SK-N-SH (cell line): Measurements from ENCODE around the gene P2RY6. TPM values are rescaled to one million over a fixed set of nuclear protein-coding genes. Genes with fewer than 3 reads are reported as not detected.

Source experiments
- CTCF ChIA-PET: fragments of 300-600, 350-600 bp; formaldehyde crosslinking; extraction: SDS; loops from one replicate; lab custom pipeline; 2021; lab: Yijun Ruan, JAX
- POLR2A ChIA-PET: fragments of 350-600 bp; sonication (Branson Sonifier 250); formaldehyde crosslinking; extraction: SDS; loops from one replicate; lab custom pipeline; 2020; ENCODE audit warnings: antibody characterized with exemption, inconsistent platforms; lab: Yijun Ruan, JAX
- DNase-seq: peaks from one replicate; pipeline ENCODE4 v3.0.0; 2012
- H2AFZ ChIP-seq: fragments of 200-600 bp; sonication (generic); 2 replicates; pipeline ENCODE4 v1.8.1; 2016; ENCODE audit warnings: antibody characterized with exemption, mild to moderate bottlenecking, low read depth
- H3F3A ChIP-seq: fragments of 200-600 bp; sonication (generic); replicated peaks from 2 replicates; pipeline ENCODE3; 2016; ENCODE audit warnings: antibody characterized with exemption, mild to moderate bottlenecking; ENCODE audit not compliant: insufficient read depth
- H3K27ac ChIP-seq, 2 experiments: fragments of 200-500 bp in 1 of 2; fragments of 200-600 bp in 1 of 2; sonication (Bioruptor generic) in 1 of 2; sonication (generic), shearing (Covaris generic) in 1 of 2; 2 replicates each; pipeline versions ENCODE4 v1.5.1 to v1.6.1; 2014 to 2016; ENCODE audit warnings: low read depth in 2 of 2, inconsistent platforms in 1 of 2, low read length in 1 of 2, mild to moderate bottlenecking in 1 of 2, mixed read lengths in 1 of 2
- H3K27me3 ChIP-seq: fragments of 200-600 bp; sonication (generic), shearing (Covaris generic); 2 replicates; pipeline ENCODE4 v1.6.1; 2016; ENCODE audit warnings: mixed run types; ENCODE audit not compliant: insufficient read depth
- H3K36me3 ChIP-seq, 2 experiments: fragments of 200-500 bp in 1 of 2; fragments of 200-600 bp in 1 of 2; sonication (Bioruptor generic) in 1 of 2; sonication (generic) in 1 of 2; replicated peaks in 1 of 2; 2 replicates each; pipeline versions ENCODE3 to v1.5.1; 2014 to 2016; ENCODE audit warnings: low read length in 1 of 2, mild to moderate bottlenecking in 1 of 2; ENCODE audit not compliant: insufficient read depth in 2 of 2, control insufficient read depth in 1 of 2
- H3K4me1 ChIP-seq, 2 experiments: fragments of 200-500 bp in 1 of 2; fragments of 200-600 bp in 1 of 2; sonication (Bioruptor generic) in 1 of 2; sonication (generic), shearing (Covaris generic) in 1 of 2; 2 replicates each; pipeline versions ENCODE4 v1.5.1 to v1.6.1; 2014 to 2016; ENCODE audit warnings: low read depth in 1 of 2, low read length in 1 of 2, mixed run types in 1 of 2; ENCODE audit not compliant: insufficient read depth in 2 of 2, control insufficient read depth in 1 of 2
- H3K4me2 ChIP-seq: fragments of 200-600 bp; sonication (generic), shearing (Covaris generic); 2 replicates; pipeline ENCODE4 v1.6.1; 2017; ENCODE audit warnings: mixed run types
- H3K4me3 ChIP-seq, 2 experiments: fragments of 200-500 bp in 1 of 2; fragments of 200-600 bp in 1 of 2; sonication (Bioruptor generic) in 1 of 2; sonication (generic), shearing (Covaris generic) in 1 of 2; 2 replicates each; pipeline versions ENCODE4 v1.5.1 to v1.8.1; 2014 to 2016; ENCODE audit warnings: low read depth in 2 of 2, inconsistent platforms in 1 of 2, low read length in 1 of 2, mild to moderate bottlenecking in 1 of 2, mixed read lengths in 1 of 2, moderate library complexity in 1 of 2
- H3K79me2 ChIP-seq: fragments of 200-600 bp; sonication (generic); 2 replicates; pipeline ENCODE4 v1.8.1; 2017; ENCODE audit warnings: mild to moderate bottlenecking; ENCODE audit not compliant: insufficient read depth
- H3K9ac ChIP-seq: fragments of 200-600 bp; sonication (generic); 2 replicates; pipeline ENCODE4 v1.6.1; 2017; ENCODE audit warnings: mixed run types
- H3K9me2 ChIP-seq: fragments of 200-600 bp; sonication (generic); 2 replicates; pipeline ENCODE4 v1.6.1; 2017; ENCODE audit warnings: mixed run types
- H3K9me3 ChIP-seq: fragments of 200-600 bp; sonication (generic); 2 replicates; pipeline ENCODE4 v1.6.1; 2017; ENCODE audit warnings: mixed run types, mild to moderate bottlenecking, moderate library complexity
- H4K20me1 ChIP-seq: fragments of 200-600 bp; sonication (generic); 2 replicates; pipeline ENCODE4 v1.6.1; 2017; ENCODE audit warnings: mild to moderate bottlenecking, mixed run types; ENCODE audit not compliant: insufficient read depth
- CTCF ChIP-seq: fragments of 200-600 bp; sonication (generic); IDR thresholded peaks from 2 replicates; pipeline ENCODE4 v1.6.1; 2017; ENCODE audit warnings: antibody characterized with exemption, mild to moderate bottlenecking, moderate library complexity
- ELF1 ChIP-seq: IDR thresholded peaks from 2 replicates; pipeline ENCODE4 v1.4.0; 2012
- EZH2phosphoT487 ChIP-seq: fragments of 200-600 bp; sonication (generic); IDR thresholded peaks from 2 replicates; pipeline ENCODE4 v1.6.1; 2017; ENCODE audit warnings: low read depth, mixed run types, mild to moderate bottlenecking, antibody characterized with exemption, moderate library complexity, borderline replicate concordance
- FOSL2 ChIP-seq: IDR thresholded peaks from 2 replicates; pipeline ENCODE4 v1.4.0; 2012; ENCODE audit warnings: low read depth, mild to moderate bottlenecking, moderate library complexity, borderline replicate concordance
- FOXJ3 ChIP-seq: sonication (generic); formaldehyde crosslinking; IDR thresholded peaks from 2 replicates; pipeline ENCODE4 v1.5.1; 2020; ENCODE audit warnings: mild to moderate bottlenecking, missing genetic modification reagents
- GABPA ChIP-seq: IDR thresholded peaks from 2 replicates; pipeline ENCODE4 v1.4.0; 2012; ENCODE audit warnings: low read depth, mild to moderate bottlenecking
- MAX ChIP-seq: IDR thresholded peaks from 2 replicates; pipeline ENCODE4 v1.4.0; 2012; ENCODE audit warnings: low read depth
- MXI1 ChIP-seq: IDR thresholded peaks from 2 replicates; pipeline ENCODE4 v1.6.1; 2012; ENCODE audit warnings: mild to moderate bottlenecking, low read depth, low read length, improper control_type of control experiment
- NFIC ChIP-seq: IDR thresholded peaks from 2 replicates; pipeline ENCODE4 v1.4.0; 2012; ENCODE audit warnings: borderline replicate concordance
- POLR2AphosphoS5 ChIP-seq: IDR thresholded peaks from 2 replicates; pipeline ENCODE4 v1.6.1; 2012; ENCODE audit warnings: low read depth, low read length
- RAD21 ChIP-seq: IDR thresholded peaks from 2 replicates; pipeline ENCODE4 v1.6.1; 2012; ENCODE audit warnings: mild to moderate bottlenecking, low read length
- RCOR1 ChIP-seq: fragments of 150-350 bp; IDR thresholded peaks from 2 replicates; pipeline ENCODE4 v1.6.1; 2017; ENCODE audit warnings: antibody characterized with exemption, low read length
- REST ChIP-seq: IDR thresholded peaks from 2 replicates; pipeline ENCODE4 v1.6.1; 2012; ENCODE audit warnings: mild to moderate bottlenecking, low read depth, low read length, moderate library complexity
- TCF12 ChIP-seq: IDR thresholded peaks from 2 replicates; pipeline ENCODE4 v1.4.0; 2012
- TEAD4 ChIP-seq: IDR thresholded peaks from 2 replicates; pipeline ENCODE4 v1.4.0; 2012; ENCODE audit warnings: mild to moderate bottlenecking, borderline replicate concordance; ENCODE audit not compliant: insufficient read depth
- USF2 ChIP-seq: fragments of 150-350 bp; IDR thresholded peaks from 2 replicates; pipeline ENCODE4 v1.6.1; 2017; ENCODE audit warnings: antibody characterized with exemption, low read length, low read depth, borderline replicate concordance
- YY1 ChIP-seq: IDR thresholded peaks from 2 replicates; pipeline ENCODE4 v1.4.0; 2012; ENCODE audit warnings: low read depth, mild to moderate bottlenecking
- WGBS: methylation state at CpG from one replicate; pipeline ENCODE4 v1.1.6; 2017; ENCODE audit warnings: low lambda C conversion rate; 5-methylcytosine and 5-hydroxymethylcytosine counted together
- polyA plus RNA-seq, 3 experiments: library from polyadenylated mRNA; depleted of rRNA; stranded (reverse); fragments of >200 nt; gene quantifications; 2 replicates each; pipeline ENCODE4 v1.2.3, GENCODE V29; 2012

P2RY6 gene
- polyA plus RNA-seq, 1 of the 3 experiments (the other 2 are of a cell fraction): 0.15 TPM

GRCh38 chr11:73291196-73291595 lies 19.1 kb downstream of the P2RY6 start:
- POLR2A ChIA-PET: no interaction called here

More at GRCh38 chr11:73291196-73291595, 19.1 kb downstream of the P2RY6 start:
- no peak overlapping the region for H2AFZ ChIP-seq
- no peaks in the 10 kb centered on the region for H3K9me3 ChIP-seq
- DNase-seq: no peak
- H3K9ac ChIP-seq: no peak overlapping the region
- no peak overlapping the region for H3K4me2 ChIP-seq
- no peak overlapping the region for H3K27ac ChIP-seq
- no peaks in the 10 kb centered on the region for H3K9me2 ChIP-seq
- no peaks in the 10 kb centered on the region for H3K36me3 ChIP-seq
- CTCF ChIA-PET: interaction anchor here (0.7 to 14.8 kb wide), 14 partner anchors 8 to 461 kb away, joined by 3 to 283 read pairs (median 32); partner anchors contain the start of genes ARHGEF17 and P2RY6
- TF ChIP-seq FOSL2 (no peak), MXI1 (no peak), RAD21 (no peak), MAX (no peak), USF2 (no peak), NFIC (no peak), CTCF (no peak), POLR2AphosphoS5 (no peak), TEAD4 (no peak), RCOR1 (no peak), GABPA (no peak), EZH2phosphoT487 (no peak), YY1 (no peak), REST (no peak), TCF12 (no peak), ELF1 (no peak), FOXJ3 (CRISPR knock-in tag) (no peak)
- peaks cover 9 to 26% of the 10 kb centered on the region in 2 experiments for H3K4me1 ChIP-seq
- no peaks in the 10 kb centered on the region for H3K27me3 ChIP-seq
- H3K79me2 ChIP-seq: no peaks in the 10 kb centered on the region
- 83% methylated on average over 1 of the region's 3 CpGs for WGBS
- no peaks in the 10 kb centered on the region for H3F3A ChIP-seq
- no peaks in the 10 kb centered on the region for H4K20me1 ChIP-seq
- H3K4me3 ChIP-seq: no peak overlapping the region
